DND-41 (cell line): ENCODE data around the gene CLINT1.
A peak's percentile ranks its signal among the peaks of the same experiment; 100 is the strongest.

Experiments used
- ATAC-seq: fragments of 200-7000 bp; cut with Tn5 transposase; 3 replicates; pipeline ENCODE4 v1.9.1; 2021; ENCODE audit warnings: low read depth; ENCODE audit not compliant: insufficient read depth
- DNase-seq: peaks from one replicate; pipeline ENCODE4 v3.0.0-alpha.2; 2020
- H2AFZ ChIP-seq: 2 replicates; pipeline ENCODE4 v1.6.0; 2012; ENCODE audit warnings: low read depth, low read length
- H3K27ac ChIP-seq: 2 replicates; pipeline ENCODE4 v1.5.1; 2012; ENCODE audit warnings: low read length, inconsistent platforms
- H3K27me3 ChIP-seq: fragments of 200-600 bp; sonication (generic); 2 replicates; pipeline ENCODE4 v1.6.0; 2012; ENCODE audit warnings: low read length, mild to moderate bottlenecking, inconsistent platforms; ENCODE audit not compliant: insufficient read depth, poor library complexity
- H3K36me3 ChIP-seq: 2 replicates; pipeline ENCODE4 v1.5.1; 2012; ENCODE audit warnings: low read length, inconsistent platforms; ENCODE audit not compliant: insufficient read depth
- H3K4me1 ChIP-seq: 2 replicates; pipeline ENCODE4 v1.5.1; 2012; ENCODE audit warnings: mild to moderate bottlenecking, low read length; ENCODE audit not compliant: insufficient read depth
- H3K4me2 ChIP-seq: 2 replicates; pipeline ENCODE4 v1.6.0; 2012; ENCODE audit warnings: mild to moderate bottlenecking, moderate library complexity, low read length, inconsistent platforms; ENCODE audit not compliant: insufficient read depth
- H3K4me3 ChIP-seq, 2 experiments: fragments of 200-600 bp in 1 of 2; shearing (Covaris generic) in 1 of 2; 2 replicates each; pipeline ENCODE4 v1.5.1; 2012 to 2016; ENCODE audit warnings: inconsistent platforms in 2 of 2, low read length in 2 of 2, mild to moderate bottlenecking in 2 of 2, low read depth in 1 of 2, moderate library complexity in 1 of 2
- H3K79me2 ChIP-seq: 2 replicates; pipeline ENCODE4 v1.6.0; 2012; ENCODE audit warnings: low read length, inconsistent platforms; ENCODE audit not compliant: insufficient read depth
- H3K9ac ChIP-seq: 2 replicates; pipeline ENCODE4 v1.6.0; 2012; ENCODE audit warnings: low read depth, mild to moderate bottlenecking, inconsistent platforms, low read length, moderate library complexity
- H3K9me3 ChIP-seq: 2 replicates; pipeline ENCODE4 v1.5.1; 2012; ENCODE audit warnings: low read length, moderate library complexity, mild to moderate bottlenecking, inconsistent platforms; ENCODE audit not compliant: insufficient read depth, severe bottlenecking
- H4K20me1 ChIP-seq: 2 replicates; pipeline ENCODE4 v1.6.0; 2012; ENCODE audit warnings: low read length; ENCODE audit not compliant: insufficient read depth
- EZH2 ChIP-seq: IDR thresholded peaks from 3 replicates; pipeline ENCODE4 v1.6.1; 2012; ENCODE audit warnings: borderline replicate concordance, low read depth, mild to moderate bottlenecking, moderate library complexity, low read length, inconsistent platforms; ENCODE audit not compliant: severe bottlenecking
- TF ChIP-seq, protein P1 (sequence below): IDR thresholded peaks from 2 replicates; pipeline ENCODE4 v1.5.1; 2012; ENCODE audit warnings: borderline replicate concordance, low read length, moderate library complexity, mild to moderate bottlenecking; ENCODE audit not compliant: poor library complexity, severe bottlenecking; ENCODE audit errors: extremely low read depth

Gene CLINT1

DNA sequence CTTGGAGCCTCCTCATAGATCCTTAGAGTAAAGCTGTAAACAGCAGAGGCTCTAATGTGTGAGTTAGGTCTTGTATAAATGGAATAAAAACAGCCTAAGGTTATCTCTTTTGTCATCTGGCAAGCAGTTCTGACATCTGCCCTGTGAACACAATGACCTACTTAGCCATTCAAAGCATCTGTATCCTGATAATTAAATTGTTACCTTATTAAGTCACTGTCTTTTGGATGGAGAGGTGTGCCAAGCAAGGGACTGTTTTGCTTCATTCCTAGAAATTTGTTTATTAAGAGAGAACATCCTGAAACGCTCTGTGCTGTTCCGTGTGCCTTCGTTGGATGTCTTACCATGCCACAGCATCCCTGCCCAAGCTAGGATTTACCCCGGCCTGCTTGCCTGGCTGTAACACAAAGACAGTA lies 113.9 kb downstream of the CLINT1 start:
- H3K36me3 ChIP-seq, result peaks cover 3% of the 10 kb centered on the region; the same call in 1 of the 2 replicates
- TF ChIP-seq, protein P1, sequence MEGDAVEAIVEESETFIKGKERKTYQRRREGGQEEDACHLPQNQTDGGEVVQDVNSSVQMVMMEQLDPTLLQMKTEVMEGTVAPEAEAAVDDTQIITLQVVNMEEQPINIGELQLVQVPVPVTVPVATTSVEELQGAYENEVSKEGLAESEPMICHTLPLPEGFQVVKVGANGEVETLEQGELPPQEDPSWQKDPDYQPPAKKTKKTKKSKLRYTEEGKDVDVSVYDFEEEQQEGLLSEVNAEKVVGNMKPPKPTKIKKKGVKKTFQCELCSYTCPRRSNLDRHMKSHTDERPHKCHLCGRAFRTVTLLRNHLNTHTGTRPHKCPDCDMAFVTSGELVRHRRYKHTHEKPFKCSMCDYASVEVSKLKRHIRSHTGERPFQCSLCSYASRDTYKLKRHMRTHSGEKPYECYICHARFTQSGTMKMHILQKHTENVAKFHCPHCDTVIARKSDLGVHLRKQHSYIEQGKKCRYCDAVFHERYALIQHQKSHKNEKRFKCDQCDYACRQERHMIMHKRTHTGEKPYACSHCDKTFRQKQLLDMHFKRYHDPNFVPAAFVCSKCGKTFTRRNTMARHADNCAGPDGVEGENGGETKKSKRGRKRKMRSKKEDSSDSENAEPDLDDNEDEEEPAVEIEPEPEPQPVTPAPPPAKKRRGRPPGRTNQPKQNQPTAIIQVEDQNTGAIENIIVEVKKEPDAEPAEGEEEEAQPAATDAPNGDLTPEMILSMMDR, result no peak
- TF ChIP-seq EZH2, result no peak
- no peaks in the 10 kb centered on the region for H3K9me3 ChIP-seq

DNA sequence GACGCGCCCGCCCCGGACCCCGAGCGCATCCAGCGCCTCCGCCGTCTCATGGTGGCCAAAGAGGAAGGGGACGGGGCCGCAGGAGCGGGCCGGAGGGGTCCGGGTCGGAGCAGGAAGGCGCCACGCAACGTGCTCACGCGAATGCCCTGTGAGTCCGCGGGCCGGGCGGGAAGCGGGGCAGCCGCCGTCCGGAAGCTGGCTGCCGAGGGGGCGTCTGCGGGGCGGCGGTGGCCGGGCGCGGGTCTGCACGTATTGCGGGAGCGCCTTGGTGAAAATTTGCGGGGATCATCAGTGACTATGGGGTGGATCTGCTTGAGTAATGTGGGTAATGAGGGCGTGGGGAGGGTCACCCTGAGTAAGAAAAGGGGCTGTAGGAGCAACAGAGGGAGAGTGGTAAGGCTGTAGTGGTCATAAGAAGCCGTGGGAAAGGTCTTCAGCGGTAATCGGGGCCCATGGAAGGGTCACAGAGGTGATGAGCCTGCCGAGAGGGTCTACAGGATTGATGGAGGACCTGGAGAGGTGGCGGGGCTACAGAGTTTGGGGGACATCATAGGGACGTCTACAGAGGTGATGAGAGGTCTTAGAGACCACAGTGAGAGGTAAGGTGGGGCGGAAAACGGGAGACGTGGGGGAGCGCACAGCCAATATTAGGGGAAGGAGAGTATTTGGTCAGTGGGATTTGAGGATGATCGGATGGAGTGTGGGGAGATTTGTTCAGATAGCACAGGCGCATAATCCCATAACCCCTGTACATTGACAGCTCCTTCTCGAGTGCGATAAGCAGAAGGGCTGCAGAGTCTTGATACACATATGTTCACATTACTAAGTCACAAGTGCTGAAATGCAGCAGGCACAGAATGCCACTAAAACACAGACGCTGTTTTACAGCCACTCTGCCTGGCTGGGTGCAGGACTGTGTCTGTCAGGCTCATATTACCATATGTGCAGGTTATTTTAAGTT lies 114.6 kb downstream of the CLINT1 start:
- peaks cover 20% of the 10 kb centered on the region for H3K79me2 ChIP-seq
- H3K9me3 ChIP-seq, result no peaks in the 10 kb centered on the region
- peaks cover 5% of the 10 kb centered on the region; the same call in 1 of the 2 replicates for H3K36me3 ChIP-seq
- H3K9ac ChIP-seq, result peak overlapping the region; percentile 73
- no peak for TF ChIP-seq EZH2
- TF ChIP-seq, protein P1, result no peak
- H3K4me2 ChIP-seq, result peak overlapping the region; percentile 100
- peak overlapping the region; percentile 74 for H3K27ac ChIP-seq
- H3K4me3 ChIP-seq, result peak overlapping the region; percentile 44 to 69; a peak in 3 of 4 replicates
- H3K27me3 ChIP-seq, result no peaks in the 10 kb centered on the region
- no peaks in the 10 kb centered on the region for H4K20me1 ChIP-seq
- peak; percentile 32 for DNase-seq
- H2AFZ ChIP-seq, result peak overlapping the region; percentile 100
- ATAC-seq, result peak; percentile 19
- H3K4me1 ChIP-seq, result peaks cover 21% of the 10 kb centered on the region

More for the DNA sequence above, 113.9 kb downstream of the CLINT1 start:
- peak overlapping the region; percentile 73 for H3K9ac ChIP-seq
- no peaks in the 10 kb centered on the region for H3K27me3 ChIP-seq
- H3K4me3 ChIP-seq, result peak overlapping the region in 1 of 2 experiments; percentile 69; a peak in 2 of 4 replicates
- DNase-seq (no peak), ATAC-seq (no peak)
- H3K27ac ChIP-seq, result no peak overlapping the region
- peaks cover 24% of the 10 kb centered on the region for H3K79me2 ChIP-seq
- peak overlapping the region; percentile 100 for H3K4me2 ChIP-seq
- peaks cover 21% of the 10 kb centered on the region for H3K4me1 ChIP-seq
- H4K20me1 ChIP-seq, result no peaks in the 10 kb centered on the region
- no peak overlapping the region for H2AFZ ChIP-seq

DNA sequence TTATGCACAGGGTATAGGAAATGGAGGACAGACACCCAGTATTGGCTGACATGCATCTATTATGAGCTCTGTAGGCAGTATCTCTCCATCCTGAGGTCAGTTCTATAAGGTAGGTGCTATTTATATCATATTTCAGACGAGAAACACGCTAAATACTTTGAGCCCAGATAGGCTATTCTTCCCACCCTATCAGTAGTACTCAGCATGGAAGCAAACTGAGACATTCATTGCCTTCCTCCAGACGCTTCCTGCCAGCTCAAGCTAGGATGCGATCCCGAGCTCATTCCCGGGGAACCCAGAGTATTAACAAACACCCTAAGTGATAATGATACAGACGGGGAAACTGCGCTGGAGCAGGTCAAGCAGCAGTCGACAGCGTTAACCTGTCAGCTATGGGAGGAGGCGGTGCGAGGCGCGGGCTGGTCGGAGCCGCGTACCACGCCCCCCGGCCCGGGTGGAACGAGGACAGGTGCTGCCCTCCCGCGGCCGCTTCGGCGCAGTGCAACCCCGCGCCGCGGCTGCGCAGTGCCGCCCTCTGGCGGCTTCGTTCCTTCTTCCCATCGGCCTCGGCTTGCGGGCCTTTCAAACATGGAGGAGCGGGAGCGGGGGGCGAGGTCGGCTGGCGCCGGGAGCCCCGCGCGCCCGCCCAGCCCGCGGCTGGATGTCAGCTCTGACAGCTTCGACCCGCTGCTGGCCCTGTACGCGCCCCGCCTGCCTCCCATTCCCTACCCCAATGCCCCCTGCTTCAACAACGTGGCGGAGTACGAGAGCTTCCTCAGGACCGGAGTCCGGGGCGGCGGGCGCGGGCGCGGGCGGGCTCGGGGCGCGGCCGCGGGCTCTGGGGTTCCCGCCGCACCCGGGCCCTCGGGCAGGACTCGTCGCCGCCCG lies 115.5 kb downstream of the CLINT1 start, which contains the start of gene LSM11:
TSS of gene LSM11 (plus strand) at position 550 of the 888 bp plus-strand sequence. CDS start at position 589, 39 bp downstream.
- H3K36me3 ChIP-seq, result peaks cover 6% of the 10 kb centered on the region; the same call in 1 of the 2 replicates
- no peaks in the 10 kb centered on the region for H3K27me3 ChIP-seq
- H3K9me3 ChIP-seq, result peaks cover 4% of the 10 kb centered on the region
- peak within 1 kb of the TSS; percentile 44 to 69; a peak in 3 of 4 replicates for H3K4me3 ChIP-seq
- peak within 1 kb of the TSS; percentile 74 for H3K27ac ChIP-seq
- TF ChIP-seq EZH2, result no peak
- TF ChIP-seq, protein P1, result peak; percentile 100
- H3K79me2 ChIP-seq, result peaks cover 17% of the 10 kb centered on the region
- peak within 1 kb of the TSS; percentile 100 for H3K4me2 ChIP-seq
- H3K4me1 ChIP-seq, result peaks cover 21% of the 10 kb centered on the region
- peak; percentile 92 for ATAC-seq
- H2AFZ ChIP-seq, result peak within 1 kb of the TSS; percentile 100
- H3K9ac ChIP-seq, result peak within 1 kb of the TSS; percentile 73
- no peaks in the 10 kb centered on the region for H4K20me1 ChIP-seq
- DNase-seq, result peak; percentile 90
